ENCODE measurements around the gene FAM210A.
"Not testable (repeated sequence)": the region's sequence is repeated elsewhere in the genome, so short reads cannot be mapped to it uniquely, and the experiment has no call there.

FAM210A gene

GRCh38 chr18:13688191-13689136 is 37.9 kb downstream of the FAM210A start:
- POLR2A ChIA-PET = no interaction called here
- no peak for DNase-seq (ENCODE audit: extremely low spot score)
- TF ChIP-seq, protein P1, sequence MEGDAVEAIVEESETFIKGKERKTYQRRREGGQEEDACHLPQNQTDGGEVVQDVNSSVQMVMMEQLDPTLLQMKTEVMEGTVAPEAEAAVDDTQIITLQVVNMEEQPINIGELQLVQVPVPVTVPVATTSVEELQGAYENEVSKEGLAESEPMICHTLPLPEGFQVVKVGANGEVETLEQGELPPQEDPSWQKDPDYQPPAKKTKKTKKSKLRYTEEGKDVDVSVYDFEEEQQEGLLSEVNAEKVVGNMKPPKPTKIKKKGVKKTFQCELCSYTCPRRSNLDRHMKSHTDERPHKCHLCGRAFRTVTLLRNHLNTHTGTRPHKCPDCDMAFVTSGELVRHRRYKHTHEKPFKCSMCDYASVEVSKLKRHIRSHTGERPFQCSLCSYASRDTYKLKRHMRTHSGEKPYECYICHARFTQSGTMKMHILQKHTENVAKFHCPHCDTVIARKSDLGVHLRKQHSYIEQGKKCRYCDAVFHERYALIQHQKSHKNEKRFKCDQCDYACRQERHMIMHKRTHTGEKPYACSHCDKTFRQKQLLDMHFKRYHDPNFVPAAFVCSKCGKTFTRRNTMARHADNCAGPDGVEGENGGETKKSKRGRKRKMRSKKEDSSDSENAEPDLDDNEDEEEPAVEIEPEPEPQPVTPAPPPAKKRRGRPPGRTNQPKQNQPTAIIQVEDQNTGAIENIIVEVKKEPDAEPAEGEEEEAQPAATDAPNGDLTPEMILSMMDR (IDR thresholded peaks at IDR 0.05; ENCODE audit: control extremely low read depth, extremely low read depth, low read depth, missing control alignments) = no peak
- CTCF ChIA-PET = interaction anchor here (1.8 kb wide), 1 partner anchor 136 kb away, joined by 3 read pairs; the partner anchor contains the start of gene MC5R

DNA sequence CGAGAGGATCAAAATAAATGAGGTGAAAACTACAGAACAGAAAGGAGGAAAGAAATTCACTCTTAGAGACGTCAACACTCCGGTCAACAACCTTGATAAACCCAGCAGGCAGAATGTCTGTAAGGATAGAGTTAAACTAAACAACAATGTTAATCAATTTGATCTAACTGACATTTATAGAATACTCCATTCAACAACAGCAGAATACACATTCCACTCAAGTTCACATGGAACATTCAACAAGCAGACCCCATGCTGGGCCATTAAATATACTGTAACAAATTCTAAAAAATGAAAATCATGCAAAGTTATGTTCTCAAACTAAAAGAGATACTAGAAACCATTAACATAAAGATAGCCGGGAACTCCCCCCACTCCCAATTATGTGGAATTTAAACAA is 41.8 kb downstream of the FAM210A start:
- ChIA-PET CTCF (no interaction called here), POLR2A (no interaction called here)
- TF ChIP-seq, protein P1 (IDR thresholded peaks at IDR 0.05; ENCODE audit: control extremely low read depth, extremely low read depth, low read depth, missing control alignments) = no peak
- DNase-seq (ENCODE audit: extremely low spot score) = no peak

- ChIA-PET POLR2A (no interaction called here), CTCF (interaction anchor here (1.3 kb wide), 1 partner anchor 124 kb away, joined by 3 read pairs; no protein-coding TSS in a partner anchor)
- DNase-seq (ENCODE audit: extremely low spot score) = no peak
- TF ChIP-seq, protein P1 (IDR thresholded peaks at IDR 0.05; ENCODE audit: control extremely low read depth, extremely low read depth, low read depth, missing control alignments) = no peak
These were observed 44.7 kb downstream of the FAM210A start for GRCh38 chr18:13681701-13682100.

DNA sequence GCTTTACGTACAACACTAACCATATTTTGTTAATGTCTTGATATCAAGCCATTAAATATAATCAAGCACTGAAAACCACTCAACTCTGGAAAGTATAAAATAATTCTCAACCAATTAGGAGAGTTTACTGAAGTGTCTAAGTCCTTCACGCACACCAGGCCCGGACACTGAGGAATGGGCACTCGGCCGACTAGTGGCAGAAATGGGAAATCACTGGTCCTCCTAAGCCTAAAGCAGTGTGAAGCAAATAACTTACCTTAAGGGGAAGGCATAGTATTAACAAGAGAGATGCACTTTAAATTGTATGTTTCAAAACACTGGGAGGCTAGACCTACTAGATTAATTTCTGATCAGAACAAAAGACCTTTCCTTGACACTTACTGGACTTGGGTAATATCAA is 45.7 kb downstream of the FAM210A start:
- ChIA-PET CTCF (interaction anchor here (0.9 to 1.1 kb wide), 2 partner anchors 9 to 122 kb away, joined by 3 to 5 read pairs; no protein-coding TSS in a partner anchor), POLR2A (no interaction called here)
- DNase-seq (ENCODE audit: extremely low spot score) = peak; percentile 32
- TF ChIP-seq, protein P1 (IDR thresholded peaks at IDR 0.05; ENCODE audit: control extremely low read depth, extremely low read depth, low read depth, missing control alignments) = no peak

DNA sequence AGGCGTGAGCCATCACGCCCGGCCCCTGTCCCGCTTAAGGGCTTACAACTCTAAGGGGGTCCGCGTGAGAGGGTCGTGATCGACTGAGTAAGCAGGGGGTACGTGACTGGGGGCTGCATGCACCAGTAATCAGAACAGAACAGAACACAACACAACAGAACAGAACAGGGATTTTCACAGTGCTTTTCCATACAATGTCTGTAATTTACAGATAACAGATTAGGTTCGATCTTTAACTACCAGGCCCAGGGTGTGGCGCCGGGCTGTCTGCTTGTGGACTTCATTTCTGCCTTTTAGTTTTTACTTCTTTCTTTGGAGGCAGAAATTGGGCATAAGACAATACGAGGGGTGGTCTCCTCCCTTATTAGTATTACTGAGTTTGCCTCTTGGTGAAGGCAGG is 49.0 kb downstream of the FAM210A start:
- DNase-seq (ENCODE audit: extremely low spot score); CTCF ChIA-PET; POLR2A ChIA-PET: not testable (repeated sequence)

DNA sequence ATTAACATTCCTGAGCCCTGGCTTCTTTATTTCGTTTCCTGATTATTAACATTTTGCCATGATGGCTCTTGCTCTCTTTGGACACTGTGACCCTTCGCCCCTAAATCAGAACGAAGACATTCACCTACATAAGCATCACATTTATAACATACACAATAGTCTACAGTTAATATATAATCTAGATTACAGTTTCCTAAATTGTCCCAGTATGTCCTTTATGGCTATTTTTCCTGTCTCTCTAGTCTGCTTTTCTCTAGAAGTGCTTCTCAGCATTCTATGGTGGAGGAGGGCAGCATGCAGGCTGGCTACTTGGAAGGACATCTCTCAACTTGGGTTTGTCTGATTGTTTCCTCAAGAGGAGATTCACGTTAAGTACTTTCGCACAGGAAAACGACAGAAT is 49.9 kb downstream of the FAM210A start:
- CTCF ChIA-PET = no interaction called here
- DNase-seq (ENCODE audit: extremely low spot score) = no peak
- TF ChIP-seq, protein P1 (IDR thresholded peaks at IDR 0.05; ENCODE audit: control extremely low read depth, extremely low read depth, low read depth, missing control alignments) = no peak
- POLR2A ChIA-PET = no interaction called here

DNA sequence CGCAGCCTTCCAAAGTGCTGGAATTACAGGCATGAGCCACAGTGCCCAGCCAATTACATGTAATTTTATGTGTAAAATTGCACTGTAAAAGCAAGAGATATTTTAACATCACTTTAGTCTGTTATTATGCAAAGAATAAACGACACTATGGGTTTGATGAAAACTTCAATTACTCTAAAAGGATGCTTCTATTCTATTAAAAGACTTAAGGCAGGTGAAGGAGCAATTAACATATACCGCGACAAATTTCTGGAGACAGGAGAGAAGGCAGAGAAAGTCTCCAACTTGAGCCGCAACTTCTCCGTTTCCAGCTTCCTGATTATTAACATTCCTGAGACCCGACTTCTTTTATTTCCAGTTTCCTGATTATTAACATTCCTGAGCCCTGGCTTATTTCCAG is 53.7 kb downstream of the FAM210A start:
- CTCF ChIA-PET = no interaction called here
- DNase-seq (ENCODE audit: extremely low spot score) = no peak
- POLR2A ChIA-PET = no interaction called here
- TF ChIP-seq, protein P1 (IDR thresholded peaks at IDR 0.05; ENCODE audit: control extremely low read depth, extremely low read depth, low read depth, missing control alignments) = no peak

Data from GM10248 (cell line).